CD4-positive, alpha-beta T cell treated with Interleukin-4 for 4 hours (primary cell): ENCODE data around the gene ST7.
A peak's percentile ranks its signal among the peaks of the same experiment; 100 is the strongest.
"Not testable (repeated sequence)": the region's sequence is repeated elsewhere in the genome, so short reads cannot be mapped to it uniquely, and the experiment has no call there.

Source experiments
- DNase-seq: peaks from one replicate; pipeline ENCODE4 v3.0.0-alpha.2; 2020

ST7 gene, protein sequence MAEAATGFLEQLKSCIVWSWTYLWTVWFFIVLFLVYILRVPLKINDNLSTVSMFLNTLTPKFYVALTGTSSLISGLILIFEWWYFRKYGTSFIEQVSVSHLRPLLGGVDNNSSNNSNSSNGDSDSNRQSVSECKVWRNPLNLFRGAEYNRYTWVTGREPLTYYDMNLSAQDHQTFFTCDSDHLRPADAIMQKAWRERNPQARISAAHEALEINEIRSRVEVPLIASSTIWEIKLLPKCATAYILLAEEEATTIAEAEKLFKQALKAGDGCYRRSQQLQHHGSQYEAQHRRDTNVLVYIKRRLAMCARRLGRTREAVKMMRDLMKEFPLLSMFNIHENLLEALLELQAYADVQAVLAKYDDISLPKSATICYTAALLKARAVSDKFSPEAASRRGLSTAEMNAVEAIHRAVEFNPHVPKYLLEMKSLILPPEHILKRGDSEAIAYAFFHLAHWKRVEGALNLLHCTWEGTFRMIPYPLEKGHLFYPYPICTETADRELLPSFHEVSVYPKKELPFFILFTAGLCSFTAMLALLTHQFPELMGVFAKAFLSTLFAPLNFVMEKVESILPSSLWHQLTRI

DNA sequence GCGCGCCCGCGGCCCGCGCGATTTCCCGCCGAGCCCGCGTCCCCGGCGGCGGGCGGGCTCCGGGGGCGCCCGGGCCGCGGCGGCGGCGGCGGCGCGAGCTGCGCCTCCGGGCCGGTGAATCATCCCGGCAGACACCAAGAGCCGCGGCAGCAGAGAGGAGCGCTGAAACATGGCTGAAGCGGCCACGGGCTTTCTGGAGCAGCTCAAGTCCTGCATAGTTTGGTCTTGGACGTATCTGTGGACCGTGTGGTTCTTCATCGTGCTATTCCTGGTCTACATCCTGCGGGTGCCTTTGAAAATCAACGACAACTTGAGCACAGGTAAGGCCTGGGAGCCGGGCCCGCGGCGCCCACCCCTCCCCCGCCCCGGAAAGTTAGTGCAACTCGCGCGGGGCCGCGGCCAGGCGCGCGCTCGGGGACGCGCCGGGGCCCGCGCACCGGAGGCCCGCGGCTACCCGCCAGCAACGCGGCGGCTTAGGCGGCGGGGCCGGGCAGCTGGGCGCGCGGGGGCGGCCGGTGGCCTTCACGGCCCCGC lies at the start of gene ST7:
ST7 (plus strand) TSS at position 130 of the 534 bp plus-strand sequence; CDS start at position 170, 40 bp downstream.
- DNase-seq: peak; percentile 56

DNA sequence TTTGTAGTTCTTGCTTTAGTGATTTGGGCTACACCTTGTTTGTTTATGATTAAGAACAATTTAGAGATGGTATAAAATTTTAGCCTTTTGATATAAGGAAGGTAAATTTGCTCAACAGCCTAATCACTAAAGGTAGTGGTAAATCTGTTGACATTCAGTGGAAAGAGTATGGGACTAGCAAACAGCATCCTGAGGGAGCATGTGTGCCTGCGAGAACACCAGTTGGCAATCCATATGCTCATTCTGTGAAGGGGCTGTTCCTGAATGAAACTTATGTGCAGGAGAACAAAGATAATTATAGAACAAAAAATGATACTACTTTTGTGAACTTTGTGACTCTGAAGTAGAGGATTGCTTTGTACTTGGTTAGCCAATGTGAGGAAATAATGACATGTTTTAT lies 46.9 kb upstream of the ST7 start:
- DNase-seq: no peak

DNA sequence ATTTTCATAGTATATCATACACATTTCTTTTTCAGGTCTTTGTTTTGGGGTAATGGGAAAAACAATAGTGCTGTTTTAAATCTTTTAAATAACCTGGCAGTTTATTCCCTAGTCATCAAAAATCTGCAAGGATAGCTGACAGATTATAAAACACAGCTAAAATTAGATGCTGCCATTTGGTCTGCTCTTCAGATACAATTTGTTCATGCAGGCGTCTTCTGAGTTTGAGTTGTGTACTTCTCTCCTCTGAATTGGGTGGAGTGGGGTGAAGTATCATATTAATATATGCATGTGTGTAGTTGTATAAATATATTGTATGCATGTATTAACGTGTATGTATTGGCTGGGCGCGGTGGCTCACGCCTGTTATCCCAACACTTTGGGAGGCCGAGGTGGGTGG lies 42.9 kb upstream of the ST7 start:
- no peak for DNase-seq

DNA sequence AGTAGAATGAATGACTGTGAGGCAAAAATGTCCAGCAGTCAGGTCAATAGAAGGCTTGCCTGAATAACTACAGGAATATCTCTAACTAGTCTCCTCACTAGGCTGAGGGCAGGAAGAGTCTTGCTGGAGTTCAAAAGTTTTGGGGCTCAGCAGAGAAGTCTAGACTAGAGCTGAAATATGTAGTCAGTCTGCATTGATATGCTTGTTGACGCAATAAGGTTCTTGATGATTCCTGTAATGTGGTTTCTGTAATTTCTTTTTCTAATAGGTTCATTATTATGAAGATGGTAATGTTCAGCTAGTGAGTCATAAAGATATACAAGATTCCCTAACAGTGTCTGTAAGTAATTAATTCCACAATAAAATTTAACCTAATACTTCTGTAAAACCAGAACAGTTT lies 41.5 kb upstream of the ST7 start:
- DNase-seq: no peak

DNA sequence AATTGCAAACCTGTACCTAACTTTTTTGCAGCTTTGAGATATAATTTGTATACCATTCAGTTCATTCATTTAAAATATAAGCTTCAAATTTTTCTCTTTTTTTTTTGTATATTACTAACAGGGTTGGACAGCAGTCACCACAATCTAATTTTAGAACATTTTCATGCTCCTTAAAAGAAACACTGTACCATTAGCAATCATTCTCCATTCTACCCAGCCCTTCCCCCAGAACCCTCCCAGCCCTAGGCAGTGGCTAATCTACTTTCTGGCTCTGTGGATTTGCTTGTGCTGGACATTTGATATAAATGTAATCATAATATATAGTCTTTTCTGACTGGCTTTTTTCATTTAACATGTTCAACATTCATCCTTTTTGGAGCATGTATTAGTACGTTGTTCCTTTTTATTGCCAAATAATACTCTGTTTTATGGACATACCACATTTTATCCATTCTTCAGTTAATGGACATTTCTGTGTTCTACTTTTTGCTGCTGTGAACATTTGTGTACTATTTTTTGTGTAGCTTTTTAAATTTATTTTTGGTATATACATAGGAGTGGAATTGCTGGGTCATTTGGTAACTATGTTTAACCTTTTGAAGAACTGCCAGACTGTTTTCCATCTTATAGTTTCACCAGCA lies 40.9 kb upstream of the ST7 start:
- no peak for DNase-seq

DNA sequence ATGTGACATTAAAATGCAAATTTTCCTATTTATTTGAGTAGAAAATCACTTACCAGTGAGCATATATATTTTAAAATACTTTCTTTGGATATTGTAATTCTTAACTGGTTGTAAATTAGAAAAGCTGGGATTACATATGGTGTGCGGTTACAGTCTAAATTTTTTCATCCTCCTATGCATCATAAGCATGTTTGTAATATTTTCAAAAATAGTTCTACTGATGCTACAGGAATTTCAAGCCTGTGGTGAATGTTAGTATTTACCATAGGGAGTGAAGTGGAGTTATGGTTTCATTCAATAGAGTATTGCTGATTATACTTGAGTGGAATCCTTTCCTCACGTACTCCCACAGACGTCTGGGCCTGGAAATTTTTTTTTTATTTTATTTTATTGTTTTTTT lies 34.6 kb upstream of the ST7 start:
- DNase-seq: no peak

DNA sequence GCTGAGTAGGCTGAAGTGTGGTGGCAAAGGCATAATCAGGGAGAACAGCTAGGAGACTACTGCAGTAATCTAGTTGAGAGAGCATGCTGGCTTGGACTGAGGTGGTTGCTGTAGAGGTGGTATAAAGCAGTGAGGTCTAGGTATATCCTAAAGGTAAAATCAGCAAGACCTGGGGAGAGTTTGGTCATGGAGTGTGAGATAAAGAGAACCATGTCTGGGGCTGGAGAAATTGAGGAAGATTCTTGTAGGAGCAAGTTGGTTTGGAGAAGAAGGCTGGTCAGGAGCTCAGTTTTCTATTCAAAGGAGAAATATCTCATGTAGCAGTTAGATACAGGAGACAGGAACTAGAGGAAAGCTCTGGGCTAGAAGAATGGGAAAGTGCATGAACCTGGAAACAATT lies 32.9 kb upstream of the ST7 start:
- no peak for DNase-seq

DNA sequence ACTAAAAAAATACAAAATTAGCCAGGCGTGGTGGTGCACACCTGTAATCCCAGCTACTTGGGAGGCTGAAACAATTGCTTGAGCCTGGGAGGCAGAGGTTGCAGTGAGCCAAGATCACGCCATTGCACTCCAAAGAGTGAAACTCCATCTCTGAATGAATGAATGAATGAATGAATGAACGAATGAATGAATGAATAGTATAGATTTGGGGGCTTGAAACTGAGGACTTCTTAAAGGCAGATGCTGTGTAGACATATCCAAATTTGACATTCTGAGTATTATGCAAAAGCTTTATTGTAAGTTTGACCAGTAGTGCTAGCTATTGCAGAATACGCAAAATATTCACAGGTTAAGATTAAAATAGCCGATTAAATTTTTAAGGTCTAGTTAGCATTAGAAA lies 30.8 kb upstream of the ST7 start:
- DNase-seq: no peak

DNA sequence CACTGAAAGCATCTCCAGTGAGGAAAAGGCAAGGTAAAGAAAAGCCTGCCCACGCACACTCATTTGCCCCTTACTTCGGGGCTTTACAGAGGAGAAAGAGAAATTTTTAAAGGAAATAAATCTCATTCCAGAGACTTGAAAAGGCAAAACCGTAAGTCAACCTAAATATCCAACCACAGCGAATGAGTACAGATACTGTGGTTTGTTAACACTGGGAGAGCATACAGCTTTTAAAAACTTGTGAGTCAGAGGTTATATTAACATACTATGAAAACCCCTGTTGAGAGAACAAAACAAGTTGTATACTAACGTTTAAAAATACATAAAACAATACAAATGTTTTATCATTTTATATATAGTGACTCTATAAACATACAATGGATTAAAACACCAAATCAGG lies 28.6 kb upstream of the ST7 start:
- no peak for DNase-seq

DNA sequence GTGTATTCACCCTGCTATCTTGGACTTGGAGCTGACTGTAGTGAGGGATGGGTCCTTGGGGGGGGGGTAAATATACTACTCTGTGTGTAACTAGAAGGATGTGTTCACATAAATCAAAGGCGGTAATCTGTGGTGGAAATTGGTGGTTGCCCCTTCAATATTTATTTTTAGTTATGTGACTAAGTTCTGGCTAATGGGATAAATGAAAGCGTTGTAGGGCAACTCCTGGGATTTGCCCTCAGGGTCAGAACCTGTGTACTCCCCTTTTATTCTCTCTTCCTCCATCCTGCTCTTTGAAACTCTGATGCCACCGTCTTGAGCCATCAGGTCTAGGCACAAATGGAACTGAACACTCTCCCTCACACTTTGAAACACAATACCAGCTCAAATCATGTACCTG lies 24.3 kb upstream of the ST7 start:
- no peak for DNase-seq

DNA sequence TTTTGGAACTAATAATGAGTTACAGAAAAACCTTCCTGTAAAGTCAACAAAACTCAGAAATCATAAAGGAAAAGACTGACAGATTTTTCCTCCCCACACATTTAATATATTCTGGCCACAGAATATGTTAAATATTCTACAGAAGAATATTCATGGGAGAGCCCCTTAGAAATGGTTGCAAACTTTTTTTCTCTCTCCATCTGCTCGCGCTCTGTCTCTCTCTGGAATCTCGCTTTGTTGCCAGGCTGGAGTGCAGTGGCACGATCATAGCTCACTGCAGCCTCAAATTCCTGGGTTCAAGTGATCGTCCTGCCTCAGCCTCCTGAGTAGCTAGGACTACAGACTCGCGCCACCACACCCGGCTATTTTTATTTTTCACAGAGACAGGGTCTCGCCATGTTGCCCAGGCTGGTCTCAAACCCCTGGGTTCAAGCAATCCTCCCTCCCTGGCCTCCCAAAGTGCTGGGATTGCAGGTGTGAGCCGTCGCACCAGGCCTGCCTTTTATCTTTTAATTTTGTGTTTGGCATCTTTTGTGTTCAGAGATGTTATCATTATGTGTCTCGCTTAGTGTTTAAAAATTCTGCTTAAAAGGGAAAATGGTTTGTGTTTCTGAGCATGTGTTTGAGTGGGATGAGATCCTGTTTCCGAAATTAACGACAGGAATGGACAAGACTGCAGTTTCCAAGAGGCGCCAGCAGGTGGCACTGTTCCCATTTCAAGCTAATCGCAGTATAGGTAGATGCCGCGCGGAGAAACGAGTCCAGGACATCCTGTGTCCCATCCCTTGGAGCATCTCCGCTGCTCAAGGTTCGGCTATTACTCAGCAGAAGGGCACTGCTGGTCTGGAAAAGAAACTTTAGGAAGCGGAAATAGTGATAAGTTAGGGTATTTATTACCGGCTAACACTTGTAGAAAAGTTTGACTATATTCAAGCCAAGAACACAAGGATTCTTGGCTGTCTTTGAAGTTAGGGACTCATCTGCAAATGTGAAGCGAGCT lies 23.1 kb upstream of the ST7 start:
- peak; percentile 72 for DNase-seq

DNA sequence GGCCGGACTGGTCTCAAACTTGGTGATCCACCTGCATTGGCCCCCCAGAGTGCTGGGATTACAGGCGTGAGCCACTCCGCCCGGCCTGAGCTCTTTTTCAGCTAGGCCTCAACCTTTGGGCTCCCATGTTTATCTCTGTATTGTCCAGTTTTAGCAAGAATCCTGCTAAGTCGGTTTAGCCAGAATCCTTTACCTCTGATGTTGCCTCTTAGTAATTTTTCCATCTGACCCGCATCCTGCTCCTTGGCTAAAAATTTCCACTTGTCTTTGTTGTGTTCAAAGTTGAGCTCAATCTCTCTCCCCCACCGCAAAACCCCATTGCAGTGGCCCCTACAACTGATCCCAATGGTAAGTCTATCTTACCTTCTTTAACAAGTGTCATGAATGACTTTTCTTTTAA lies 20.7 kb upstream of the ST7 start:
- DNase-seq: no peak

DNA sequence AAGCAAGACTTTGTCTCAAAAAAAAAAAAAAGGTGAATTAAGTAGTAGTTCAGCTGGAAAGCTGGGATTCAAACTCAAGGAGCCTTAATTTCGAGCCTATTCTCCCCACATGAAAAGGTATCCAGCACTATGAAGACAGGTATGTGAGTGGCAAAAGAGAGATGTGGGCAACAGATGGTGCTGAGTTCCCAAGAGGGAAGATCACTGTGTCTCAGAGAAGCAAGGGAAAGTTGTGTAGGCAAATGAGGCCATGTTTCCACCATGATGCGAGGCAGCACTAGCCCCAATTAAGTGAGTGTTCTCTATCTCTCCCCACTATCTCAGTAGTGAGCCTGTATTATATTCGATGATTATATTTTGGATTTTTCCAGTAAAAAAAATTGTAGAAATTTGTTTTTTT lies 19.8 kb upstream of the ST7 start:
- no peak for DNase-seq

DNA sequence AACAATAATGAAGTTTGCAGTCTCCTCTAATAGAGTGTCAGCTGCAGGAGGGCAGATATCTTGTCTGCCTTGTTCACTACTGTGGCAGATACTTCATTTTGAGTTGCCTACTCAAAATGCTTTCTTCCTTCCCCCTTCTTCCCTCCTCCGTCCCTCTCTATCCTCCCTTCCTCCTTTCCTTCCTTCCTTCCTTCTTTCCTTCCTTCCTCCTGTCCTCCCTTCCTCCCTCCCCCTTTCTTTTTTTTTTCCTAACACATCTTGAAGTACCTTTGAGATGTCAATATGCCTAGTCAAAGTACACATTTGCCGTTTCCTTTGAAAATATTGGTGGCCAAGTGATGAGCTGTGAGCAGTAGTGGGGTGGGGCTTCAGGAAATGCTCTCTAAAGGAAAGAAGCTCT lies 18.7 kb upstream of the ST7 start:
- no peak for DNase-seq

DNA sequence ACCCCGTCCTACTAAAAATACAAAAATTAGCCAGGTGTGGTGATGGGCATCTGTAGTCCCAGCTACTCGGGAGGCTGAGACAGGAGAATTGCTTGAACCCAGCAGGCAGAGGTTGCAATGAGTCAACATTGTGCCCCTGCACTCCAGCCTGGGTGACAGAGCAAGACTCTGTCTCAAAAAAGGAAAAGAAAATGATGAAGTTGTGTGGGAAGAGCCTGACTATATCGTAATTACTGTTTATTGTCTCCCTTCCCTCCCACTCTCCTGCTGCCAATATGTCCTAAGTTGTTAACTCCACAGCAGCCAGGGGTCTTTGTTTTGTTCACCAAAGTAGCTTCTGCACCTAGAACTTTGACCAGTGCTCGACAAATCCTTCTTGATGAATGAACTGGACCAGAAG lies 16.5 kb upstream of the ST7 start:
- not testable (repeated sequence) for DNase-seq

DNA sequence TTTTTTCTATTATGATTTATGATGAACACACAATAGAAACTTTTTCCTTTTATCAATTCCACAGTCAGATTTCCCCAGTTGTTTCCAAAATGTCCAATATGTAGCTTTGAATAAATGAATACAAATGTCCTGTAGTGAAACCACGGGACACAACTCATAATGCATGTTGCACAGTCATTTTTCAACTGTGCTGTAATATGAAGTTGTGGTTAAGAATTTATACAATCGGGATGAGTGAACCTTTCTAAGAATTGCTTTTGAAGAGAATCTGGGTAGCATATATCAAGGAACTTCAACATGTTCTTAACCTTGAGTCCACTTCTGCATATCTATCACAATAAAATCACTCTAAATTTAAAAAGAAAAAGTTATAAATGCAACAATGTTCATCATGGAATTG lies 14.6 kb upstream of the ST7 start:
- no peak for DNase-seq

DNA sequence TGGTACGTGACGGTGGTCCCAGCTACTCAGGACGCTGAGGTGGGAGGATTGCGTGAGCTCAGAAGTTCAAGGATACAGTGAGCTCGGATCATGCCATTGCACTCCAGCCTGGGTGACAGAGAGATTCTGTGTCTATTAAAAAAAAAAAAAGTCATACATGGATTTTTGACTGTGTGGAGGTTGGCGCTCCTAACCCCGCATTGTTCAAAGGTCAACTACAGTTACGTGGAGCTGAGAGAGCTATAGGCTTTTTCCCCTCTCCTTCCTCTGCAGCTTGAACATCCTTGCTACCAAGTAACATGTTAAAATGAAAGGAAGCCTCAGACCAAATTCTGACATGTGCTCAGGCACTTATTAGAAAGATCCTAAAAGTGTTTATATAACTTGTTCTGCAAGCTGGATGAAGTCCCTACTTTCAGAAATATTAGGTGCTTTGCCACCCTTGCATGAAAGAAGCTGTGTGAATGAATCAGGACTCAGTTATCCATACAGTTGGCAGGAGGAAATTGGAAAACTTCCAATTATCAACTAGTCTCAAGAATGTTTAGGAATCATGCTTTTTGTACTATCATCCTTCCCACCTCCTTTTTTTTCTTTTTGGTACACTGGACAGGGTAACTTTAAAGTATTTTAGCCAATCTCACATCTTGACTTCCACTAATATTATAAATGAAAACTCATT lies 12.5 kb upstream of the ST7 start:
- DNase-seq: no peak

DNA sequence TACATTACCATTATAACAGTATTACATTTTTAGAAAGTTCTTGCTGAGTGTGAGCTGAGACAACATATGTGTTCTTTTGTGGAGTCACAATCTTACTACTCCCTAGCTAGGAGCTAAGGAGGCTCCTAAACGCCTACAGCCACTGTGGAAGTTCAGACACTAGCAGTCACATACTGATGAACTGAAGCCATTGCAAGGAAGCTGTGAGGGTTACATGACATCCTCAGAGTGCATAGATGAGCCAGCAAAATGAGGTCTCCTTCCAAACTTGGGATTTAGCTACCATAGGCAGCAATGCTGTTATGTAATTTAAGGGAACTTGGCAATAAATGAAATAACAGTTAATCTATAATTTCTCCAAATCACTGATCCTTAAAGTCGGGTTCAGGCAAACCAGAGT lies 10.8 kb upstream of the ST7 start:
- DNase-seq: no peak

DNA sequence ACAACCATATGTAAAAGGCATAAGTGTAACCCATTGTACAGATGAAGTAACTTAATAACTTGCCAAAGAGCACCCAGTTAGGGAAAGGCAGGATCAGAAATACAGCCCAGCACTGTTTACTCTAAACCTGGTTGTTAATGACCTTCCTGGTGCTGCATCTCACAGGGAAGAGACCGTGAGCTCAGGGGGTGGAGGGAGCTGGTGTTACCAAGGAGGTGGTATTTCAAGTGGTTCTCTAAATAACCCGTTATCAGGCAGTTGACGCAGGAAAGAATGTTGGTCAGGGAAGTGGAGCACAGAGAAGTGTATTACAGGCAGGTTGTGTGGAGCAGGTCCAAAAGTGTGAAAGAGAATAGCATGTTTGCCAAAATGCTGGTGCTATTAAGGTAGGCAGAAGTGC lies 4.4 kb upstream of the ST7 start:
- DNase-seq: no peak

DNA sequence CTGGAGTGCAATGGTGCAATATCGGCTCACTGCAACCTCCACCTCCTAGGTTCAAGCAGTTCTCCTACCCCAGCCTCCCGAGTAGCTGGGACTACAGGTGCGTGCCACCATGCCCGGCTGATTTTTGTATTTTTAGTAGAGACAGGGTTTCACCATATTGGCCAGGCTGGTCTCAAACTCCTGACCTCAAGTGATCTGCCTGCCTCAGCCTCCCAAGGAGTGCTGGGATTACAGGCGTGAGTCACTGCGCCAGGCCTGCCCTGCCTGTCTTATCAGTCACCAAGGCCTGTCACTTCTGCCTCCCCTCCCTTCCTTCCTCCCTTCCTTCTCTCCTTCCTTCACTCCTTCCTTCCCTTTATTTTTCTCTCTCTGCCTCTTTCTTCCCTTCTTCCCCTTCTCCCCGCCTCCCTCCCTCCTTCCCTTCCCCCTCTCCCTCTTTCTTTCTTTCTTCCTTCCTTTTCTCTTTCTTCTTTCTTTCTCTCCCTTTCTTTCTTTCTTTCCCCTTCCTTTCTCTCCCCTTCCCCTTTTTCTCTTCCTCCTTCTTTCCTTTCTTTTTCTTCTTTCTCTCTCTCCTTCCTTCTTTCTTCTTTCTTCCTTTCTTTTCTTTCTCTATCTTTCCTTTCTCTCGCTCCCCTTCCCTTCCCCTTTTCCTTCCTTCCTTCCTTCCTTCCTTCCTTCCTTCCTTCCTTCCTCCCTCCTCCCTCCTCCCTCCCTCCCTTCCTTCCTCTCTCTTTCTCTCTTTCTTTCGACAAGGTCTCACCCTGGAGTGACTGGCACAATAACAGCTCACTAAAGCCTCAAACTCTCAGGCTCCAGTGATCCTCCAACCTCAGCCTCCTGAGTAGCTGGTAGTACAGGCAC lies 3.1 kb upstream of the ST7 start:
- DNase-seq: no peak

DNA sequence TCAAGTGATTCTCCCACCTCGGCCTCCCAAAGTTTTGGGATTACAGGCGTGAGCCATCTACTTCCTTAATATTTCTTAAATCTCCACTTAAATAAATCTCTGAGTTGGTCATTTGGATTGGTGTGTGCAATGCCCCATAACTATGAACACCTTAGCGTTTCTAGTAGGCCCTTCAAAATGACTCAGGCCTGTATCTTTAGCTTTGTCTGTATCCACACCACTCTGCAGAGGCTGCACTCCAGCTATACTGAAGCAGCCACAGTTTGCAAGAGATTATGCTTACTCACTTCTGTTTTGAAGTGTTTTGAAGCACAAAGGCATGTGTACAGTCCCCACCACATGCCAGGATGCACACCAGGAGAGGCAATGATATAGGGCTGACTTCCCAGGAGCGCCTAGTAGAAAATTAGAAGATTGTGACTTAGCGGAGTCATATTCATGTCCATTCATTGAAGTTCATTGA lies 2.4 kb upstream of the ST7 start:
- no peak for DNase-seq
